GM12865 (cell line): ENCODE data around the gene ADIG.

Experiments used
- DNase-seq: peaks from one replicate; pipeline ENCODE4 v3.0.0; 2010; ENCODE audit warnings: low read depth
- H3K4me3 ChIP-seq: 2 replicates; pipeline ENCODE4 v1.5.1; 2011; ENCODE audit warnings: mild to moderate bottlenecking, low read depth, low read length, control low read depth
- TF ChIP-seq, protein P1 (sequence below): IDR thresholded peaks from 2 replicates; pipeline ENCODE4 v1.5.1; 2011; ENCODE audit warnings: low read length, control low read depth, low read depth, inconsistent platforms; ENCODE audit not compliant: insufficient read depth; ENCODE audit errors: missing control alignments

Gene ADIG

GRCh38 chr20:38601216-38602184, 20.5 kb downstream of the ADIG start, which contains the start of gene ARHGAP40:
Gene ARHGAP40, plus strand, starts transcription at chr20:38601809.
- peak; percentile 18 for DNase-seq
- no peak within 1 kb of the TSS for H3K4me3 ChIP-seq
- TF ChIP-seq, protein P1, sequence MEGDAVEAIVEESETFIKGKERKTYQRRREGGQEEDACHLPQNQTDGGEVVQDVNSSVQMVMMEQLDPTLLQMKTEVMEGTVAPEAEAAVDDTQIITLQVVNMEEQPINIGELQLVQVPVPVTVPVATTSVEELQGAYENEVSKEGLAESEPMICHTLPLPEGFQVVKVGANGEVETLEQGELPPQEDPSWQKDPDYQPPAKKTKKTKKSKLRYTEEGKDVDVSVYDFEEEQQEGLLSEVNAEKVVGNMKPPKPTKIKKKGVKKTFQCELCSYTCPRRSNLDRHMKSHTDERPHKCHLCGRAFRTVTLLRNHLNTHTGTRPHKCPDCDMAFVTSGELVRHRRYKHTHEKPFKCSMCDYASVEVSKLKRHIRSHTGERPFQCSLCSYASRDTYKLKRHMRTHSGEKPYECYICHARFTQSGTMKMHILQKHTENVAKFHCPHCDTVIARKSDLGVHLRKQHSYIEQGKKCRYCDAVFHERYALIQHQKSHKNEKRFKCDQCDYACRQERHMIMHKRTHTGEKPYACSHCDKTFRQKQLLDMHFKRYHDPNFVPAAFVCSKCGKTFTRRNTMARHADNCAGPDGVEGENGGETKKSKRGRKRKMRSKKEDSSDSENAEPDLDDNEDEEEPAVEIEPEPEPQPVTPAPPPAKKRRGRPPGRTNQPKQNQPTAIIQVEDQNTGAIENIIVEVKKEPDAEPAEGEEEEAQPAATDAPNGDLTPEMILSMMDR: no peak

DNA sequence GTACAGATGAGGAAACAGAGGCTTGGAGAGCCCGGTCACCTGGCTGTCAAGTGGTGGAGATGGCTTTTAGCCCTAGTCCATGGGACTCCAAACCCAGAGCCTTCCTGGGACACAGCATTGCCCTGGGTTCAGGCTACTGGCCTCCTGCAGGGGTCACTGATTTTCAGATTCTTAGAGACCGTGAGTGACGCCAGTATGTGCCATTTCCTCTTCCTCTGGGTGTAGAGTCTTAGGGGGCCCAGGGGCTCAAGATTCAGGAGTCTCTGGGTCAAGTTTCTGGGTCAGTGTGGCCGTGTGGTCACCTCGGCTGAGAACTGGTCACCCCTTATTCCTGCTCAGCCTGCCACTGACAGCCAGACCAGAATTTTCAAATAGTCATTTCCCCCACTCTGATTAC, 21.2 kb downstream of the ADIG start:
- TF ChIP-seq, protein P1: no peak
- no peak overlapping the region for H3K4me3 ChIP-seq
- no peak for DNase-seq

DNA sequence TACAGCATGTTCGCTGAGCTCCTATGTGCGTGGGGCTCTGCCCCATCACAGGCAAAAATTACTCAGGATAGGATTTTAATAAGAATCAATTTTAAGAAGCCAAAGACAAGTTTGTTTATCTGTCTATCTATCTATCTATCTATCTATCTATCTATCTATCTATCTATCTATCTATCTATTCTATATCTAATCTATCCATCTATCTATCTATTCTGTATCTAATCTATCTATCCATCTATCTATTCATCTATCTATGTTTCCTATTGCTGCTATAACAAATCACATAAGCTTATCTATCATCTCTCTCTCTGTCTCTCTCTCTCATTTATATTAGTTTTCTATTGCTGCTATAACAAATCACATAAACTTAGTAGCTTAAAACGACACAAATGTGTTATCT, 22.3 kb downstream of the ADIG start:
- no peak overlapping the region for H3K4me3 ChIP-seq
- DNase-seq: no peak
- TF ChIP-seq, protein P1: no peak

GRCh38 chr20:38604873-38605303, 23.9 kb downstream of the ADIG start:
- H3K4me3 ChIP-seq: no peak overlapping the region
- DNase-seq: no peak
- TF ChIP-seq, protein P1: no peak

DNA sequence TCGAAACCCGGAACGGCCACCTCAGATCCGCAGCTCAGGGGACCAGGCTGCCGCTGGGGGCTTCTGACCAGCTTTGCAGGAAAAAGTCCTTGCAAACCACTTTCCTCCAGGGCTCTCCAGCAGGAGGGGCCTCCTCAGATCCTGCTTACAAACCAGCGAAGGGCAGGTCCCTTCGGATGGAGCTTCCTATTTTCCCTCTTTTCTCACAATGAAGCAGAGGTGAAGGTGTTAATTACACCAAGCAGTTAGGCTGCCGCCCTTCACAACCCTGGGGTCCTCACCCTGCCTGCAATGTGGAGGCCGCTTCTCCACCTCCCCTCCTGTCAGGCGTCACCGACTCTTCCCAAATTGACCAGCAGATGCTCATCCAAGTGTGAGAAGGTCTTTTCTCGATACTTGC, 26.4 kb downstream of the ADIG start:
- DNase-seq: no peak
- TF ChIP-seq, protein P1: no peak
- H3K4me3 ChIP-seq: no peak overlapping the region

- DNase-seq: no peak
- no peak overlapping the region for H3K4me3 ChIP-seq
- TF ChIP-seq, protein P1: no peak
Observed at GRCh38 chr20:38608188-38608587, 27.2 kb downstream of the ADIG start.
